Stimulated activated CD4-positive, alpha-beta T cell treated with anti-CD3 and anti-CD28 coated beads, Interleukin-12 subunit alpha, Interleukin-12 subunit beta, amount 100 ng/mL, for 48 hours (primary cell): Measurements from ENCODE around the gene TBC1D24.
"Not testable (repeated sequence)": the region's sequence is repeated elsewhere in the genome, so short reads cannot be mapped to it uniquely, and the experiment has no call there.

Source experiments
- DNase-seq, 3 donors: peaks; one replicate each; pipeline ENCODE4 v3.0.0-alpha.2; 2020; ENCODE audit warnings: low read depth in 2 of 3, low spot score in 1 of 3

The TBC1D24 gene

DNA sequence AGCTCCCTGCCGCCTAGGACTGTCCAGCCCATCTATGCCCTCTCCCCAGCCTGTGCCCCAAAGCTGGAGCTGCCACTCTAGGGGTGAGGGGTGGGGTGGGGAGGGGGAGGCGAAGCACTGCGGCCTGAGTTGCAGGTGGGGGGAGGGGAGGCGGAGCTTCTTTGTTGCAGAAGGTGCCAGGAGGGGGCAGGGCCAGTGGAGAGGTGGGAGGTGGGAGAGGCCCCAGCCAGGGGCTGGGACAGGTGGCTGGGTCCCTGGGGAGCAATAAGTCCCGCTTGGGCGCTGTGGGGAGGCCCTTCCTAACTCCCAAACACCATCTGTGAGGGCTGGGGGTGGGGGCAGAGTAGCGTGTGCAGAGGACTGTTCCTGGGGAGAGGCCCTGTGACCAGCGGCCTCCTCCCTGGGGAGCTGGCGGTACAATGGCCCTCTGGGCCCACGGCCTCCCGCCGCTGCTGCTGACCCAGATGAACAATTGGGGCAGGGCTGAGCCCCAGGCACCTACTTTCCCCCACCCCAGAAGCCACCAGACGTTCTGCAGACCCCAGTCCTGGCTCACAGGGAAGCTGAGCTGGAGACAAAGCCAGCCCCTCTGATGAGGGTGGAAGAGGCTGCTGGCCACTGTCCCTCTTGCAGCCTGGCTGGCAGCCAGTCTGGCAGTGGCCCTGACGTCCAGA is 6.1 kb upstream of the TBC1D24 start:
- no peak for DNase-seq

DNA sequence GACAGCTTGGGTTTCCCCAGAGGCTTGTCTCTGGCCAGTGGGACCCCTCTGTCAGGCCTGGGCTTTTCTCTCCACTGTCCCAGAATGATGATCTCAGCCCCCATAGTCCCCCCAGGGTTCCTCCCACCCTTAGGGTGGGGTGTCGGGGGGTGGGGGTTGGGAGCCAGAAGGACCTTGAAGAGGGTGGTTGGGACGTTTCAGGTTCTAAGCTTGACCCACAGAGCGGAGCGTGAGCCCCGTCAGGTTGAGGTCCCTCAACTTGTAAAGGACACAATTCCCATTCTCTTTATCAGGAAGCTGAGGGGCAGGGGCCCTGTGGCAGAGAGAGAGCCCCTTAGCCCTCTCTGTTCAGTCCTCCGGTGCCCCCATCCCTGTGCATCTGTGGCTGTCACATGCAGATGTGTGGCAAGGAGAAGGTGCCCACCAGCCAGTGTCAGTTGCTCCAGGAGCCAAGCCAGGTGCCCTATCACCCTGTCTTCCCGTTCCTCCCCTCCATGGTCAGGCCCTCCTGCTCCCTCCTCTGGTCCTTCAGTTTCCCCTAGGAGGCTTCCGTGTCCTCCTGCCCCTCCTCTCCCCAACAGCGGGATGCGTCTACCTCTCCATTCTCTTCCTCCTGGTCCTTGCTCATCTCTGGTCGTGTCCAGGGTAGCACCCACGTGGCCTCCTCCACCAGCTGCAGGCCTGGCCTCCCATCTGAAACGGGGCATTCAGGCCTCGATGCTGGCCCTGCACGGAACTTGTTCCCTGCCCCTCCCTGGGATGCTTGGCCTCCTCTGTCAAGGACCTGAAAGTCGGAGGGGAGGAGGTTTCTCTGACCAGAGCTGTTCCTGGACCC is 5.3 kb upstream of the TBC1D24 start:
- no peak for DNase-seq

DNA sequence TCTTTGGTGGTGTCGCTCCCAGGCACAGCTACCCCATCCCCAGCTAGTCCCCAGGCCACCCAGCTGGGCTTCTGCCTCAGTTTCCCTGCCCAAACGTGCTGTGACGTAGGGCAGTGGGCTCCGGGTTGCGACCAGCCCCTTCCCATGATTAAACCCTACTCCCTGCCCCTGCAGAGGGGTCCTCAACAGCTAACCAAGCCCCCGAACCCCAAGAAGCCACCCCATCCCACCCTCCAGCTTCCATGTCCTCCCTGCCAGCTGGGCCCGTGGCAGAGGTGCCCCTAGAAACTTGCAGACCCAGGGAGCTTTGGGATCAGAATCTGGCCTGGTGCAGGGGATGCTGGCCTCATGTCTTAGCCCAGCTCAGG is 4.7 kb upstream of the TBC1D24 start:
- no peak for DNase-seq

DNA sequence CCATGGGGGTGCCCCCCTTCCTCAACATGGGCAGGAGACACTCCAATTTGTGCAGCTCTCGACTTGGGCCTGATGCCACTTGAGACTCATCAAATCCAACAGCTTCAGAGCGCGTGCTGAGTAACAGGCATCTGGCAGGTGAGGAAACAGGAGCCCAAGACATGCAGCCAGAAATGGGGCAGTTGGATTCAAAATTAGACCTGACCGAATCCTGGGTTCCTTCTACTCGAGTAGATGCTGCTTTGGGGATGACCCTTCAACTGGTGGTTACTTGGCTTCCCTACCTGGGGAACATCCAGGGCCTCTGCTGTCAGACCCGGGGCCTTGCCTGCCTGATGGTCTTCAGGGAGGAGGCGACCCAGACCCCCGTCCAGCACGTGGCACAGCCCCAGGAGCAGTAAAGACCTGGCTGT is 4.3 kb upstream of the TBC1D24 start:
- DNase-seq = no peak

DNA sequence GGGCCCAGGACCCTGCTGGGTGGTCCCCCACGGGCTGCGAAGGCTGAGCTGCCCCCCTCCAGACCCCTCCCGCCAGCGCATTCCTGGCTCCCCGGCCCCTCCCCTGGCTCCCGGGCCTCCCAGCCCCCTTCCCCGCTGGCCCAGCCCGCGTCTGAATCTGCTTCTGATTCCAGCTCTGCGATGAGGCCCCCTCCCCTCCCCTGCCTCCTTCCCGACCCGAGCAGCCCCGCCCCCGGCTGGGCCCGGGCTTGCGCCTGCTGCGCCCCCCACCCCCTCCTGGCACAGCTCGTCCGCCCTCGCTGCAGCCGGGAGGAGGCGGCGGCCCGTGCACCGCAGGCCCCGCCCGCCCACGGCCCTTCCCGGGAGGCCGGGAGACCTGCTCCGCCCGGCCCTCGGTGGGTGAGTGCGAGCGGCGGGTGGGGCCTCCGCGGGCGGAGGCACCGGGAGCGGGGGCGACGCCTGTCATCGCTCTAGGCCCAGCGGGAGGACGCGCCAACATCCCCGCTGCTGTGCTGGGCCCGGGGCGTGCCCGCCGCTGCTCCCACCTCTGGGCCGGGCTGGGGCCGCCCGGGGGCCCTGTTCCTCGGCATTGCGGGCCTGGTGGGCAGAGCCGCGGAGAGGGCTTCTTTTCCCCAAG is 3.8 kb upstream of the TBC1D24 start, which contains the start of gene NTN3:
TSS of gene NTN3 (plus strand) at position 282 of the 637 bp plus-strand sequence. CDS start 405 bp downstream, outside the sequence.
- no peak for DNase-seq

DNA sequence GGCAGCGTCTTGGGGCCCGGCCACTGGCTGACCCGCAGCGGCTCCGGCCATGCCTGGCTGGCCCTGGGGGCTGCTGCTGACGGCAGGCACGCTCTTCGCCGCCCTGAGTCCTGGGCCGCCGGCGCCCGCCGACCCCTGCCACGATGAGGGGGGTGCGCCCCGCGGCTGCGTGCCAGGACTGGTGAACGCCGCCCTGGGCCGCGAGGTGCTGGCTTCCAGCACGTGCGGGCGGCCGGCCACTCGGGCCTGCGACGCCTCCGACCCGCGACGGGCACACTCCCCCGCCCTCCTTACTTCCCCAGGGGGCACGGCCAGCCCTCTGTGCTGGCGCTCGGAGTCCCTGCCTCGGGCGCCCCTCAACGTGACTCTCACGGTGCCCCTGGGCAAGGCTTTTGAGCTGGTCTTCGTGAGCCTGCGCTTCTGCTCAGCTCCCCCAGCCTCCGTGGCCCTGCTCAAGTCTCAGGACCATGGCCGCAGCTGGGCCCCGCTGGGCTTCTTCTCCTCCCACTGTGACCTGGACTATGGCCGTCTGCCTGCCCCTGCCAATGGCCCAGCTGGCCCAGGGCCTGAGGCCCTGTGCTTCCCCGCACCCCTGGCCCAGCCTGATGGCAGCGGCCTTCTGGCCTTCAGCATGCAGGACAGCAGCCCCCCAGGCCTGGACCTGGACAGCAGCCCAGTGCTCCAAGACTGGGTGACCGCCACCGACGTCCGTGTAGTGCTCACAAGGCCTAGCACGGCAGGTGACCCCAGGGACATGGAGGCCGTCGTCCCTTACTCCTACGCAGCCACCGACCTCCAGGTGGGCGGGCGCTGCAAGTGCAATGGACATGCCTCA is 3.1 kb upstream of the TBC1D24 start:
- DNase-seq = no peak

DNA sequence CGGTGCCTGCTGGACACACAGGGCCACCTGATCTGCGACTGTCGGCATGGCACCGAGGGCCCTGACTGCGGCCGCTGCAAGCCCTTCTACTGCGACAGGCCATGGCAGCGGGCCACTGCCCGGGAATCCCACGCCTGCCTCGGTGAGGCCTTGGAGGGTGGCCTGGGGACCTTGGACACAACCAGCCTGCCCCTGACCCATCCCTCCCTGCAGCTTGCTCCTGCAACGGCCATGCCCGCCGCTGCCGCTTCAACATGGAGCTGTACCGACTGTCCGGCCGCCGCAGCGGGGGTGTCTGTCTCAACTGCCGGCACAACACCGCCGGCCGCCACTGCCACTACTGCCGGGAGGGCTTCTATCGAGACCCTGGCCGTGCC is 2.5 kb upstream of the TBC1D24 start:
- DNase-seq = no peak

DNA sequence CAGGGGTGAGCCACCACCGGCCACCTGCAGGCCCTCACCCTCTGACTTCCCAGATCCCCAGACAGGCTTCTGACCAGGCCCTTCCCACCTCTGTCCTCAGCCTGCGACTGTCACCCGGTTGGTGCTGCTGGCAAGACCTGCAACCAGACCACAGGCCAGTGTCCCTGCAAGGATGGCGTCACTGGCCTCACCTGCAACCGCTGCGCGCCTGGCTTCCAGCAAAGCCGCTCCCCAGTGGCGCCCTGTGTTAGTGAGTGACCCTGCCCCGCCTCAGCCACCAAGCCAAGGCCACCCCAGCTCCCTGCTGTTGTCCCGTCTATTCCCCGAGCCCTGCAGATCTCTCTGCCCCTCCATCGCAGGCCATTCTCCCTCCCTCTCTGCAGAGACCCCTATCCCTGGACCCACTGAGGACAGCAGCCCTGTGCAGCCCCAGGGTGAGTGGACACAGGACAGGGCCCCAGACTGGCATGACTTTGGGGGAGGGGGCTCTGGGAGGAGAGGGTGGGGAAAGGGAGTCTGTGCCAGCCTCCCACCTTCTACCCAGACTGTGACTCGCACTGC is 2.0 kb upstream of the TBC1D24 start:
- DNase-seq = no peak

DNA sequence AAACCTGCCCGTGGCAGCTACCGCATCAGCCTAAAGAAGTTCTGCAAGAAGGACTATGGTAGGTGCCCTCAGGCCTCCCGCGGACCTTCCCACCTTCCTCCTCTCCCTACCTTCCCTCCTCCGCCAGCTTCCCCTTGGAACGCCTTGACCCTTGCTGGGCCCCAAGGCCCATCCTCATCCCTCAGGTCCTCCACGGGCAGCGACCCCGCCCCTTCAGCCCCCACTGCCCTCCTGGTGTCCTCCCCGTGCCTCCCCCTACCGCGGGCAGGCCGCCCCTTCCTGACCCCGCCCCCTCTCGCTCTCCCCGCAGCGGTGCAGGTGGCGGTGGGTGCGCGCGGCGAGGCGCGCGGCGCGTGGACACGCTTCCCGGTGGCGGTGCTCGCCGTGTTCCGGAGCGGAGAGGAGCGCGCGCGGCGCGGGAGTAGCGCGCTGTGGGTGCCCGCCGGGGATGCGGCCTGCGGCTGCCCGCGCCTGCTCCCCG is 1.4 kb upstream of the TBC1D24 start:
- DNase-seq = no peak

DNA sequence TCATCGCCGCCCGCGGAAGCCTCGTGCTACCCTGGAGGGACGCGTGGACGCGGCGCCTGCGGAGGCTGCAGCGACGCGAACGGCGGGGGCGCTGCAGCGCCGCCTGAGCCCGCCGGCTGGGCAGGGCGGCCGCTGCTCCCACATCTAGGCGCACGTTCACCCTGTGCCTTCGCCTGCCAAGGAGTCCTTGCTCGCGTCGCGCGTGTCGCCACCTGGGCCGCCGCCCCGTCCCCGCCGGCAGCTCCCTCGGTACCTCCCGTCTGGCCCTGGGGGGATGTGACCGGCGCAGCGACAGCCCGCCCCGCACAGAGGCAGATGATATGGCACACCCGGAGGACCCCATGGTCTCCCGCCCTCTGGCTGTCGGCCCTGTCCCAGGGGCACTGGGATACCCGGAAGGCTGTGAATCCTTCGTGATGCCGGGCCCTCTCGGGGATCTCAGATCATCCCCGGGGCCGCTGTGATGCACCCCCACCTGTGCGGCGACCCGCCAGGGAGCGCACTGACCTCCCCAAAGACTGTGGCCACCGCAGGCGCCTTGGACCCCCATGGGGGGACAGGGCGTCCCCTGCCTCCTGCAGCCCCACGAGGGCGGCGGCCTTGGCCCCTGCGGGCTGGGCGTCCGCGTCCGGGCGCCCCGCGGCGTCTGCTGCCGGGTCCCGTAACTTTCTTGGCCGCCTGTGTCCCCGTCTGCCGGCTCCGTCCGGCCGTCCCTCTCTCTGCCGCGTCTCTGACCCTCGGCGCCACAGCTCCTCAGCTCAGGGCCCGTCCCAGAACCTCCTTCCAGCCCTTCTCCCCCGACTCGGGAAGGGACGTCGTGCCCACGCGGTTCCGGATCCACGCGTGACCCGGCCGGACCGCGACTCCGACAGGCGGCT is 689 bp upstream of the TBC1D24 start:
- DNase-seq = peak in 2 of 3 donors; percentile 31 to 43

DNA sequence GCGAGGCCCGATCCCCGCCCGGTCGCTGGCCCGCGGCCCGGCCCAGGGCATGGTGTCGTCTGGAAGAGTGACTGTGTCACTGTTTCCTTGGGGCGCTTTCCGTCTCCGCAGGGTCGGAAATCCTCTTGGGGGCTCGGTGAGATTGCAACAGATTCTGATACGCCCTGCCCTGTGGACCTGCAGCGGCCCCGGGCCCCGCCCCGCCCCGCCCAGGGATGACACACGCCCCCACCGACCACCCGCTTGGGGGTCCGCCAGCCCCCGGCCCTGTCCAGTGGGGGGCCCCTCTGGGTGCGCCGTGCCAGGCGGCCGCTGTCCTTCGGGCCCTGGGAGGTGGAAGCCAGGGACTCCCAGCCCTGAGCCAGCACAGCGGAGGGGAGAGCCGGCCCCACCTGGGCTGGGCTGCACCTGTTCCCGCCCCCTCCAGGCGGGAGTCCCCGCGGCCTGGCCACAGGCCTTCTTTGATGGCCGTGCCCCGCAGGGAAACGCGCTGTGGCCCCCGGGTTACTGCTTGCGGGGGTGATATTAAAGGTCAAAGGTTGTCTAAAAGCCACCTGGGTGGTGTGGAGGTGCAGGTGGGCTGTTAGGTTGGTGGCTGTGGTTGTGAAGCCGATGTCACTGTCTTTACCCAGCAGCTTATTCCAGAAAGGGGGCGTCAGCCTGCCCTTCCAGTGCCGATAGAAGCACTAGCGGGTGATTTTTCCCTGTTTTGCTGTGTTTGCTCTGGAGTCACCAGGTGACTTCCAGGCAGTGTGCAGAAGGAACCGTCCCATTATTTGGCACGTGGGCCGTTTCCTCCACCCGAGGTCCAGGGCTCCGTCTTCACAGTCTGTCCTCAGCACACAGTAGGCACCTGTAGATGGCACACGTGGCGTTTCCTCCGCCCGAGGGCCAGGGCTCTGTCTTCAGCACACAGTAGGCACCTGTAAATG is 752 bp downstream of the TBC1D24 start:
- no peak for DNase-seq

DNA sequence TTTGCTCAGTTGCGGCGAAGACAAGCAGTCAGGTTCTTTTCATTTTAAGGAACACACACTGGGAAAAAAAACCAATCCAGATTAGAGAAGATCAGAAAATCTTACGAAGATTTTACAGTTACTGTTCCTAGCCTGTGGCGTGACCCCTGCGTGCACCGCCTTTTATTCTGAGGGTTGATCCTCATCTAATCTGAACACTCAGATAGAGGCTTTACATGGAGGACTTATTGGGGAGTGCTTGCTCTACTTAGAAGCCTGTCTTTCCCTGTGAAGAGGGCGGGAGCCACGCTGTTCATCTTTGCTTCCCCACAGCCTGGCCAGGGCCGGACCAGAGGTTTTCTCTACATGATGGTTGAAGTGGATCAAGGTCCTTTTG is 1.4 kb downstream of the TBC1D24 start:
- DNase-seq = no peak

DNA sequence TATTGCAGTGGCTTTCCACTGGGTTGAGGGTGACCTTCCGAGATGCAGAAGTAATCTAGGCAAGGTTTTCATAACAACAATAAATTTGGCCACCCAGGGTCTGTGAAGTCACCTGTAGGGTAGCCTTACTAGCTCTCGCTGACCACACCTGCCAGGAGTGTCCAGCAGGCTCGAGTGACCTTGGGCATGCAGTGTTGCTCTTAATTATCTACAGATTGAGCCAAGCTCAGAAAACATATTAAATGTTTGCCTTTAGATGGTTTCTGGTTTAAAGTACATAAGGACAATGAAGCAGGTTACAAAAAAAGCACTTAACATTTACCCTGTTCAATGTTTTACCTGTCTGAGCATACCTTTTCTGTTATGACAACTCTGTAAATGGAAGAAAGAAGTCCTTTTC is 1.8 kb downstream of the TBC1D24 start:
- no peak for DNase-seq

DNA sequence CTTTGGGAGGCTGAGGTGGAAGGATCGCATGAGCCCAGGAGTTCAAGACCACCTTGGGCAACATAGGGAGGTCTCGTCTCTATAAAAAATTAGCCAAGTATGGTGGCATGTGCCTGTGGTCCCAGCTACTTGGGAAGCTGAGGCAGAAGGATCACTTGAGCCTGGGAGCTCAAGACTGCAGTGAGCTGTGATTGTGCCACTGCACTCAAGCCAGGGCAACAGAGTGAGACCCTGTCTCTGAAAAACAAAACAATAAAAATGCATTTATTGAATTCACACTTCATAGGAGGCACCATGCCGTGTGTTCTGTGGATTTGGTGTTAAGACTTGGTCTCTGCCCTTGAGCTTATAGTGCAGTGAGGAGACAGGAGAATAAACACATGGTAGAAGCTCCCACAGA is 2.4 kb downstream of the TBC1D24 start:
- DNase-seq = no peak

DNA sequence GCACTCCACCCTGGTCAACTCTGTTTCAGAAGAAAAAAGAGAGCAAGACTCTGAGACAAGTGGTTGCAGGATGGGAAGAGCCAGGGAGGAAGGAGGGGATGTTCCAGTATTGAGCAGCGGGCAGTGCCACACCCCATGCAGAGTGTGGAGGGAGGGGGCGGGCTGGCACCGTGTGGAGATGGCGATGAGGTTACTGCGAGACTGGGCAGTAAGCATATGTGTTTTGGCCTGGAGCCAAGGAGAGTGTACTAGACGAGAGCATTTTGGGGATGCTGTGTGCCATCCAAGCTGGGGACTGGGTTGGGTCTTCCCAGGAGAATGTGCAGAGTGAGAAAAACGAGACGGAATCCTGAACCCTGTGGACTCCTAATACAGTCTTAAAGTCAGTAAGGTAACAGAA is 3.4 kb downstream of the TBC1D24 start:
- DNase-seq = no peak

DNA sequence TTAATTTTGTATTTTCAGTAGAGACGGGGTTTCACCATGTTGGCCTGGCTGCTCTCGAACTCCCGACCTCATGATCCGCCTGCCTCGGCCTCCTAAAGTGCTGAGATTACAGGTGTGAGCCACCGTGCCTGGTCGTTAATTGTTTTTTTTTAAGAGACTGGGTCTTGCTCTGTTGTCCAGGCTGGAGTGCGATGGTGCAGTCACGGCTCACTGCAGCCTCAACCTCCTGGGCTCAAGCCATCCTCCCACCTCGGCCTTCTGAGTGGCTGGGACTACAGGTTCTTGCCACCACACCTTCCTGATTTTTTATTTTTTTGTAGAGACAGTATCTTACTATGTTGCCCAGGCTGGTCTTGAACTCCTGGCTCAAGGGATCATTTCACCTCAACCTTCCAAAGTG is 5.1 kb downstream of the TBC1D24 start:
- not testable (repeated sequence) for DNase-seq

DNA sequence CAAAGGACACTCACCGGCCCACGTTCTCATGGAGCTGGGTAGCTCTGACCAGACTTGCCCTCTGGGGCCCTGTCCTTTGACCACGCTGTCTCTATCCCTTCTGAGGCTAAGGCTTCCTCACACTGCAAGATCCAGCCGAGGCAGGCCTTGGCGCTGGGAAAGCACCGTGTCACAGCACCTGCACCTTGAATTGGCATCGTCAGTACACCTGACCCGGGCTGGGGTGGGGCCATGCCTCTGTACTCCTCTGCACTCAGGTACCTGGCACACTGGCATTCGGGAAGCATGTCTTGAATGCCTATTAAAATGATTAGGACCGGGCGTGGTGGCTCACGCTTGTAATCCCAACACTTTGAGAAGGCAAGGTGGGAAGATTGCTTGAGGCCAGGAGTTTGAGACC is 6.0 kb downstream of the TBC1D24 start:
- DNase-seq = no peak

DNA sequence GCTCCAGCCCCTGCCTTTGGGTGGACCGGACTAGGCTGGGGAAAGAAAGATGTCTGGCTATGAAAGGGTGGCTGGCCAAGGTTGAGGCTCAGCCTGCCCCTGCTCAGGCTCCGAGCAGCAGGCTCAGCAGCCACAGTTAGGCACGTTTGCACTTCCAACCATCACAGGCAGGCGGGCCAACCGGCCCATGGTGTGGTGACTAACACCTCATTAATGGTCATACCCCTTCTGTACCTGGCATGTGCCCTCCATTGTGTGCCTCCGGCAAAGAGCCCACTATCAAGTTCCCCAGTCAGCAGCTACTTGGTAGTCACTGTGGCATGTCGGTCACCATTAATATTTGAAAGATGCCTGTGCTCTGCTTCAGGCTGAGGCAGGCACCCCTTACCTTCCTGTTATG is 6.7 kb downstream of the TBC1D24 start:
- no peak for DNase-seq

DNA sequence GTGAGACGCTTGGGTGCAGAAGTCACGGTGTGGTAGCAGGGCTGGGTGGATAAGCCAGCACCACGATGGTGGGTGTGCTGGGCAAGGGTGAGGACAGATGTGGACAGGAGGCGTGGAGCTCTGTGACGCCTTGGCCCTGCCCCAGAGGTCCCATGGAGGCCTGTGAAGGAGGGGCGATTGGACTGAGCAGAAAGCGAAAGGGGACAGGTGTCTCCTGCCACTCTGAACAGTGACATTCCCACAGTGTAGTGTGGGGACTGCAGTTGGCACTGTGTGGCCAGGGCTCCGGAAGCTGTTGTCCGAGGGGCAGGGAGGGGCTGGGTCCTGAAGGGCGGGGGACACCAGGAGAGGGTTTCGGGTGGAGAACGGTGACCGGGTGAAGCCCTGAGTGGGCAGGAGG is 7.3 kb downstream of the TBC1D24 start:
- no peak for DNase-seq
